Activated B cell treated with CpG ODN at 0.5 μM for 24 hours (primary cell): ENCODE measurements around the gene PCDHGA5. TPM values are rescaled to one million over a fixed set of nuclear protein-coding genes. Genes with fewer than 3 reads are reported as not detected.

Experiments used
- ATAC-seq: fragments of 200-7000 bp; cut with Tn5 transposase; one replicate; pipeline ENCODE4 v1.10.0; 2021; ENCODE audit warnings: low read depth, mild to moderate bottlenecking, moderate library complexity
- CTCF ChIA-PET: fragments of 350-600 bp; sonication (Branson Sonifier 250); formaldehyde crosslinking; loops from one replicate; lab custom pipeline; 2021; ENCODE audit warnings: antibody characterized with exemption; lab: Charles Lee
- POLR2A ChIA-PET: fragments of 350-600 bp; sonication (Branson Sonifier 250); formaldehyde crosslinking; loops from one replicate; lab custom pipeline; 2021; ENCODE audit warnings: antibody characterized with exemption; lab: Charles Lee
- DNase-seq: peaks from one replicate; pipeline ENCODE4 v3.0.0; 2022
- H3K27ac Mint-ChIP-seq: one replicate; pipeline ENCODE4 v1.8.0; 2020; ENCODE audit warnings: mixed read lengths
- H3K27me3 Mint-ChIP-seq: one replicate; pipeline ENCODE4 v1.8.0; 2021; ENCODE audit warnings: mixed read lengths
- H3K36me3 Mint-ChIP-seq: one replicate; pipeline ENCODE4 v1.8.0; 2021; ENCODE audit warnings: low read depth, mixed read lengths
- H3K4me1 Mint-ChIP-seq: one replicate; pipeline ENCODE4 v1.8.0; 2021; ENCODE audit warnings: mixed read lengths
- H3K4me3 Mint-ChIP-seq: one replicate; pipeline ENCODE4 v1.8.0; 2020; ENCODE audit warnings: mild to moderate bottlenecking, mixed read lengths
- H3K9me3 Mint-ChIP-seq: one replicate; pipeline ENCODE4 v1.8.0; 2020; ENCODE audit warnings: mixed read lengths
- intact Hi-C: fragments of 100-400 bp; cut with micrococcal nuclease; formaldehyde crosslinking; loops from one replicate; pipeline ENCODE4 v1.15.1; 2024
- total RNA-seq: library from RNA; stranded (reverse); gene quantifications from 2 replicates; pipeline ENCODE4 v1.2.3, GENCODE V29; 2022
- TF ChIP-seq, protein P1 (sequence below): fragments of 200-600 bp; IDR thresholded peaks from one replicate; pipeline ENCODE4 v1.8.0; 2022; ENCODE audit warnings: antibody characterized with exemption, mild to moderate bottlenecking

The PCDHGA5 gene
- total RNA-seq, 1 donor from 2014 or later = 1.2 TPM

DNA sequence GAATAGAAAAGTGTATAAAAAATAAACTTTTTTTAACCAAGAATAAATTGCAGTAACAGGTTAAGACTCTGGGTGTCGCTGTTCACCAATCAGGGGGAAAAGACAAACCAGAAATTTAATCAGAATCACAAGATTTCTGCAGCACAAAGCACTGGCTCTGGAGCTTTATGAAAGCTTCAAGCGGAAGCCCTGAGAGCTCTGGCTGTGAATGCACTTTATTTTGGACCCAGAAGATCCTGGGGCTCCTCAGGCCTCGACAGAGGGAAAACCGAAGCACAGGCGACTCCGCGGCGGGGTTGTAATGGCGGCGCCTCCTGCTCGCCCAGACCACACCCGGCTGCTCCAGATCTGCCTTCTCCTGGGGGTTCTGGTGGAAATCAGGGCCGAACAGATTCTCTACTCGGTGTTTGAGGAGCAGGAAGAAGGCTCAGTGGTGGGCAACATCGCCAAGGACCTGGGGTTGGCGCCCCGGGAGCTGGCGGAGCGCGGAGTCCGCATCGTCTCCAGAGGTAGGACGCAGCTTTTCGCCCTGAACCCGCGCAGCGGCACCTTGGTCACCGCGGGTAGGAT, 9.0 kb upstream of the PCDHGA5 start, which contains the start of gene PCDHGA4:
PCDHGA4 (plus strand) TSS at position 122 of the 570 bp plus-strand sequence; CDS start at position 209, 87 bp downstream.
- peaks cover 2% of the 10 kb centered on the region for H3K36me3 Mint-ChIP-seq
- TF ChIP-seq, protein P1, sequence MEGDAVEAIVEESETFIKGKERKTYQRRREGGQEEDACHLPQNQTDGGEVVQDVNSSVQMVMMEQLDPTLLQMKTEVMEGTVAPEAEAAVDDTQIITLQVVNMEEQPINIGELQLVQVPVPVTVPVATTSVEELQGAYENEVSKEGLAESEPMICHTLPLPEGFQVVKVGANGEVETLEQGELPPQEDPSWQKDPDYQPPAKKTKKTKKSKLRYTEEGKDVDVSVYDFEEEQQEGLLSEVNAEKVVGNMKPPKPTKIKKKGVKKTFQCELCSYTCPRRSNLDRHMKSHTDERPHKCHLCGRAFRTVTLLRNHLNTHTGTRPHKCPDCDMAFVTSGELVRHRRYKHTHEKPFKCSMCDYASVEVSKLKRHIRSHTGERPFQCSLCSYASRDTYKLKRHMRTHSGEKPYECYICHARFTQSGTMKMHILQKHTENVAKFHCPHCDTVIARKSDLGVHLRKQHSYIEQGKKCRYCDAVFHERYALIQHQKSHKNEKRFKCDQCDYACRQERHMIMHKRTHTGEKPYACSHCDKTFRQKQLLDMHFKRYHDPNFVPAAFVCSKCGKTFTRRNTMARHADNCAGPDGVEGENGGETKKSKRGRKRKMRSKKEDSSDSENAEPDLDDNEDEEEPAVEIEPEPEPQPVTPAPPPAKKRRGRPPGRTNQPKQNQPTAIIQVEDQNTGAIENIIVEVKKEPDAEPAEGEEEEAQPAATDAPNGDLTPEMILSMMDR = no peak
- DNase-seq (no peak), ATAC-seq (no peak)
- intact Hi-C loops = no loop called here
- H3K4me3 Mint-ChIP-seq = no peak within 1 kb of the TSS
- POLR2A ChIA-PET = no interaction called here
- CTCF ChIA-PET = interaction anchor here (1.3 kb wide), 1 partner anchor 209 kb away, joined by 5 read pairs; no protein-coding TSS in a partner anchor
- peaks cover 18% of the 10 kb centered on the region for H3K9me3 Mint-ChIP-seq
- peaks cover 58% of the 10 kb centered on the region for H3K27me3 Mint-ChIP-seq
- no peak within 1 kb of the TSS for H3K27ac Mint-ChIP-seq
- H3K4me1 Mint-ChIP-seq = no peaks in the 10 kb centered on the region

DNA sequence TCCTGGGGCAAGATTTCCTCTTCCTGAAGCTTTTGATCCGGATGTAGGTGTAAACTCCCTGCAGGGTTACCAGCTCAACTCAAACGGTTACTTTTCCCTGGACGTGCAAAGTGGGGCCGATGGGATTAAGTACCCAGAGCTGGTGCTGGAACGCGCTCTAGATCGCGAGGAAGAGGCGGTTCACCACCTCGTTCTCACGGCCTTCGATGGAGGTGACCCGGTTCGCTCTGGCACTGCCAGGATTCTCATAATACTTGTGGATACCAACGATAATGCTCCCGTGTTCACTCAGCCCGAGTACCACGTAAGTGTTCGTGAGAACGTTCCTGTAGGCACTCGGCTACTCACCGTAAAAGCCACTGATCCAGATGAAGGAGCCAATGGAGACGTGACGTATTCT, 8.3 kb upstream of the PCDHGA5 start:
- Mint-ChIP-seq H3K9me3 (peaks cover 19% of the 10 kb centered on the region), H3K4me3 (no peak overlapping the region), H3K27ac (no peak overlapping the region), H3K36me3 (peaks cover 2% of the 10 kb centered on the region), H3K4me1 (no peaks in the 10 kb centered on the region), H3K27me3 (peaks cover 59% of the 10 kb centered on the region)
- POLR2A ChIA-PET = no interaction called here
- ATAC-seq (no peak), DNase-seq (no peak)
- intact Hi-C loops = no loop called here
- TF ChIP-seq, protein P1 = no peak
- CTCF ChIA-PET = interaction anchor here (1.3 kb wide), 1 partner anchor 208 kb away, joined by 5 read pairs; no protein-coding TSS in a partner anchor

DNA sequence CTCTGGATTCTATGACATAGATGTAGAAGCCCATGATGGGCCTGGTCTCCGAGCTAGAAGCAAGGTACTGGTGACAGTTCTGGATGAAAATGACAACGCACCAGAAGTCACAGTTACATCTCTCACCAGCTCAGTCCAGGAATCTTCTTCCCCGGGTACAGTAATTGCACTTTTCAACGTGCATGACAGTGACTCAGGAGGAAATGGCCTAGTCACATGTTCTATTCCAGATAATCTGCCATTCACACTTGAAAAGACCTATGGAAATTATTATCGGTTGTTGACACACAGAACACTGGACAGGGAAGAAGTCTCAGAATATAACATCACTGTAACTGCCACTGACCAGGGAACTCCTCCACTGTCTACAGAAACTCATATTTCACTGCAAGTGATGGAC, 7.8 kb upstream of the PCDHGA5 start:
- Mint-ChIP-seq H3K27ac (no peak overlapping the region), H3K27me3 (peaks cover 60% of the 10 kb centered on the region), H3K9me3 (peaks cover 22% of the 10 kb centered on the region), H3K4me1 (no peaks in the 10 kb centered on the region), H3K36me3 (peaks cover 4% of the 10 kb centered on the region), H3K4me3 (no peak overlapping the region)
- ATAC-seq = no peak
- intact Hi-C loops = no loop called here
- DNase-seq = no peak
- POLR2A ChIA-PET = no interaction called here
- CTCF ChIA-PET = interaction anchor here (1.3 kb wide), 1 partner anchor 208 kb away, joined by 5 read pairs; no protein-coding TSS in a partner anchor
- TF ChIP-seq, protein P1 = no peak

DNA sequence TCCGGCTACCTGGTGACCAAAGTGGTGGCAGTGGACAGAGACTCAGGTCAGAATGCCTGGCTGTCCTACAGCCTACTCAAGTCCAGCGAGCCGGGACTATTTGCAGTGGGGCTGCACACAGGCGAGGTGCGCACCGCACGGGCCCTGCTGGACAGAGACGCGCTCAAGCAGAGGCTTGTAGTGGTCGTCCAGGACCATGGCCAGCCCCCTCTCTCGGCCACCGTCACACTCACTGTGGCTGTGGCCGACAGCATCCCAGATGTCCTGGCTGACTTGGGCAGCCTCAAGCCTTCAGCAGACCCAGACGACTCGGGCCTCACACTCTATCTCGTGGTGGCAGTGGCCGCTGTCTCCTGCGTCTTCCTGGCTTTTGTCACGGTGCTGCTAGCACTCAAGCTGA, 7.0 kb upstream of the PCDHGA5 start:
- intact Hi-C loops = no loop called here
- no peak for DNase-seq
- CTCF ChIA-PET = no interaction called here
- POLR2A ChIA-PET = no interaction called here
- Mint-ChIP-seq H3K4me3 (no peak overlapping the region), H3K27me3 (peaks cover 60% of the 10 kb centered on the region), H3K4me1 (no peaks in the 10 kb centered on the region), H3K9me3 (peaks cover 25% of the 10 kb centered on the region), H3K27ac (no peak overlapping the region), H3K36me3 (peaks cover 7% of the 10 kb centered on the region)
- TF ChIP-seq, protein P1 = no peak
- no peak for ATAC-seq

DNA sequence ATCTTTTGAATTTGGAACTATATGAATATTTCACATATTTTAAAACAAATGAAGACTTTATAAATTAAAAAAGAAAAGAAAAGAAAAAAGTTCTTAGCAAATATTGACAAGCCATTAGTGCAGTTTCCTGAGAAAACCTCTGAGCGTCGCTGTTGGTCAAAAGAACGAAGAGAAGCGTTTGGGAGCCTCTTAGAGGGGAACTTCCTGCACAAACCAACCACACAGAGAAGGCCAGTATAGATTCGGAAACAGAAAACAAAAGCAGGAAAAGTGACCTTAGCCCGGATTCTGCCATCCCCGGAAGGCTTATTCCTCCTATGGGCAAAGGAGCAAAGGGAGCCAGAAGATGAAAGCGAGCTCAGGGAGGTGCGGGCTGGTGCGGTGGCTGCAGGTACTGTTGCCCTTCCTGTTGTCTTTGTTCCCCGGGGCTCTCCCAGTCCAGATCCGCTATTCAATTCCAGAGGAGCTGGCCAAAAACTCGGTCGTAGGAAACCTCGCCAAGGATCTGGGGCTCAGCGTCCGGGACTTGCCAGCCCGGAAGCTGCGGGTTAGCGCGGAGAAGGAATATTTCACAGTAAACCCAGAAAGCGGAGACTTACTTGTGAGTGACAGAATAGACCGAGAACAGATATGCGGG, 4.1 kb upstream of the PCDHGA5 start, which contains the start of gene PCDHGB2:
PCDHGB2 (plus strand) TSS at position 205 of the 637 bp plus-strand sequence; CDS start at position 347, 142 bp downstream.
- CTCF ChIA-PET = interaction anchor here (0.6 to 1.1 kb wide), 2 partner anchors 164 to 204 kb away, joined by 3 read pairs; no protein-coding TSS in a partner anchor
- TF ChIP-seq, protein P1 = no peak
- no peak for DNase-seq
- H3K4me3 Mint-ChIP-seq = peak within 1 kb of the TSS; percentile 79
- peaks cover 12% of the 10 kb centered on the region for H3K36me3 Mint-ChIP-seq
- ATAC-seq = no peak
- POLR2A ChIA-PET = no interaction called here
- peaks cover 59% of the 10 kb centered on the region for H3K27me3 Mint-ChIP-seq
- peaks cover 39% of the 10 kb centered on the region for H3K9me3 Mint-ChIP-seq
- intact Hi-C loops = loop anchor here (1.0 to 5.0 kb wide), 2 partner anchors 33 to 204 kb away; no protein-coding TSS in a partner anchor
- H3K4me1 Mint-ChIP-seq = peaks cover 8% of the 10 kb centered on the region
- H3K27ac Mint-ChIP-seq = peak within 1 kb of the TSS; percentile 60
